H1 (cell line): ENCODE measurements around the gene ZFAND3. TPM values are rescaled to one million over a fixed set of nuclear protein-coding genes. Genes with fewer than 3 reads are reported as not detected.

ENCODE experiments used
- CTCF ChIA-PET: fragments of 300-600 bp; sonication (Branson Sonifier 250); formaldehyde crosslinking; loops from one replicate; lab custom pipeline; 2021; ENCODE audit not compliant: partially characterized antibody; lab: Charles Lee
- POLR2A ChIA-PET: fragments of 300-600 bp; sonication (Branson Sonifier 250); formaldehyde crosslinking; loops from one replicate; lab custom pipeline; 2021; ENCODE audit warnings: inconsistent platforms; ENCODE audit not compliant: partially characterized antibody; lab: Charles Lee
- DNase-seq, 2 experiments: peaks; one replicate each; pipeline versions ENCODE4 v3.0.0 to v3.0.0-alpha.2; 2010 to 2022; ENCODE audit warnings: low spot score in 2 of 2, low read depth in 1 of 2, mixed read lengths in 1 of 2
- FAIRE-seq: peaks from 2 replicates; lab custom pipeline; 2011; peaks lifted over from hg19 to GRCh38; lab: Jason Lieb, UNC
- H2AFZ ChIP-seq: 2 replicates; pipeline ENCODE4 v1.8.1; 2012; ENCODE audit warnings: low read length, inconsistent platforms
- H2AK5ac ChIP-seq: 2 replicates; pipeline ENCODE4 v1.6.1; 2013; ENCODE audit warnings: low read depth, low read length
- H2BK120ac ChIP-seq: replicated peaks from 2 replicates; pipeline ENCODE3; 2013; ENCODE audit warnings: low read depth, low read length, inconsistent platforms
- H2BK12ac ChIP-seq: 2 replicates; pipeline ENCODE4 v1.6.1; 2013; ENCODE audit warnings: low read depth, low read length
- H2BK15ac ChIP-seq: 2 replicates; pipeline ENCODE4 v1.6.1; 2013; ENCODE audit warnings: low read length
- H2BK20ac ChIP-seq: 2 replicates; pipeline ENCODE4 v1.6.1; 2013; ENCODE audit warnings: low read length
- H2BK5ac ChIP-seq: 2 replicates; pipeline ENCODE4 v1.6.1; 2013; ENCODE audit warnings: low read depth, low read length
- H3K14ac ChIP-seq: 2 replicates; pipeline ENCODE4 v1.6.1; 2013; ENCODE audit warnings: inconsistent platforms; ENCODE audit not compliant: insufficient read length
- H3K18ac ChIP-seq: 2 replicates; pipeline ENCODE4 v1.6.1; 2013; ENCODE audit warnings: low read length; ENCODE audit errors: extremely low read depth
- H3K23ac ChIP-seq: 2 replicates; pipeline ENCODE4 v1.6.1; 2013; ENCODE audit warnings: inconsistent platforms; ENCODE audit not compliant: insufficient read length
- H3K23me2 ChIP-seq: 2 replicates; pipeline ENCODE4 v1.6.1; 2013; ENCODE audit warnings: low read depth, low read length
- H3K27ac ChIP-seq: 2 replicates; pipeline ENCODE4 v1.6.1; 2011; ENCODE audit warnings: low read depth, low read length, inconsistent platforms
- H3K27me3 ChIP-seq, 4 experiments: replicated peaks in 1 of 4; 1 replicate in 1 of 4; 2 replicates in 3 of 4; pipeline versions ENCODE4 v1.6.1 to v1.8.1; 2011 to 2013; ENCODE audit warnings: low read length in 3 of 4, mild to moderate bottlenecking in 3 of 4, inconsistent platforms in 2 of 4, mixed read lengths in 2 of 4, moderate library complexity in 1 of 4; ENCODE audit not compliant: control insufficient read depth in 3 of 4, insufficient read depth in 3 of 4; ENCODE audit errors: extremely low read depth in 1 of 4
- H3K36me3 ChIP-seq, 4 experiments: 2 replicates each; pipeline versions ENCODE4 v1.6.1 to v1.8.1; 2011 to 2013; ENCODE audit warnings: mild to moderate bottlenecking in 4 of 4, low read length in 3 of 4, moderate library complexity in 2 of 4, control low read depth in 1 of 4, inconsistent platforms in 1 of 4; ENCODE audit not compliant: insufficient read depth in 4 of 4, control insufficient read depth in 2 of 4
- H3K4ac ChIP-seq: replicated peaks from 2 replicates; pipeline ENCODE3; 2013; ENCODE audit warnings: low read length, low read depth, mixed read lengths, inconsistent platforms; ENCODE audit not compliant: insufficient read length
- H3K4me1 ChIP-seq, 4 experiments: replicated peaks in 1 of 4; 1 replicate in 1 of 4; 2 replicates in 3 of 4; pipeline versions ENCODE4 v1.6.1 to v1.8.1; 2011 to 2013; ENCODE audit warnings: low read length in 3 of 4, inconsistent platforms in 2 of 4, mixed read lengths in 1 of 4; ENCODE audit not compliant: insufficient read depth in 4 of 4, control insufficient read depth in 3 of 4
- H3K4me2 ChIP-seq, 2 experiments: 2 replicates each; pipeline versions ENCODE4 v1.6.1 to v1.8.1; 2011 to 2013; ENCODE audit warnings: low read depth in 2 of 2, low read length in 2 of 2, control low read depth in 1 of 2, inconsistent platforms in 1 of 2, mild to moderate bottlenecking in 1 of 2; ENCODE audit not compliant: insufficient read depth in 1 of 2
- H3K4me3 ChIP-seq, 4 experiments: fragments of 200-600, 300-600 bp in 1 of 4; sonication (generic), shearing (Covaris generic), sonication (Bioruptor Twin) in 1 of 4; 2 replicates each; pipeline versions ENCODE4 v1.5.1 to v1.8.1; 2011 to 2016; ENCODE audit warnings: low read length in 4 of 4, low read depth in 3 of 4, control low read depth in 2 of 4, inconsistent platforms in 2 of 4, mild to moderate bottlenecking in 2 of 4, mixed read lengths in 1 of 4, moderate library complexity in 1 of 4; ENCODE audit not compliant: insufficient read depth in 2 of 4; ENCODE audit errors: extremely low read depth in 1 of 4
- H3K56ac ChIP-seq: replicated peaks from 2 replicates; pipeline ENCODE3; 2013; ENCODE audit warnings: low read depth, mild to moderate bottlenecking, mixed read lengths, low read length, inconsistent platforms; ENCODE audit not compliant: insufficient read length
- H3K79me1 ChIP-seq: 2 replicates; pipeline ENCODE4 v1.6.1; 2013; ENCODE audit warnings: low read depth, low read length, control low read depth
- H3K79me2 ChIP-seq, 2 experiments: 2 replicates each; pipeline versions ENCODE4 v1.6.1 to v1.8.1; 2012 to 2013; ENCODE audit warnings: low read length in 2 of 2, mild to moderate bottlenecking in 2 of 2, inconsistent platforms in 1 of 2; ENCODE audit not compliant: insufficient read depth in 2 of 2, control insufficient read depth in 1 of 2
- H3K9ac ChIP-seq, 4 experiments: replicated peaks in 1 of 4; 1 replicate in 1 of 4; 2 replicates in 3 of 4; pipeline versions ENCODE4 v1.6.1 to v1.8.1; 2011 to 2013; ENCODE audit warnings: low read depth in 3 of 4, low read length in 3 of 4, control low read depth in 2 of 4, mild to moderate bottlenecking in 2 of 4, moderate library complexity in 2 of 4, inconsistent platforms in 1 of 4; ENCODE audit errors: extremely low read depth in 1 of 4
- H3K9me3 ChIP-seq, 2 experiments: 2 replicates each; pipeline versions ENCODE4 v1.6.1 to v1.8.1; 2012 to 2013; ENCODE audit warnings: mild to moderate bottlenecking in 2 of 2, moderate library complexity in 2 of 2, control low read depth in 1 of 2, inconsistent platforms in 1 of 2, low read depth in 1 of 2, low read length in 1 of 2, mixed read lengths in 1 of 2; ENCODE audit not compliant: insufficient read depth in 2 of 2
- H4K20me1 ChIP-seq, 2 experiments: replicated peaks in 1 of 2; 2 replicates each; pipeline versions ENCODE3 to v1.8.1; 2011 to 2013; ENCODE audit warnings: inconsistent platforms in 2 of 2, low read length in 2 of 2, mild to moderate bottlenecking in 1 of 2; ENCODE audit not compliant: insufficient read depth in 2 of 2, control insufficient read depth in 1 of 2
- H4K5ac ChIP-seq: 2 replicates; pipeline ENCODE4 v1.6.1; 2013; ENCODE audit warnings: low read length, low read depth, mixed read lengths, inconsistent platforms; ENCODE audit not compliant: insufficient read length
- H4K8ac ChIP-seq: 2 replicates; pipeline ENCODE4 v1.8.0; 2013; ENCODE audit warnings: mild to moderate bottlenecking, moderate library complexity, low read length, inconsistent platforms; ENCODE audit not compliant: insufficient read depth; ENCODE audit errors: extremely low read depth
- H4K91ac ChIP-seq: replicated peaks from 2 replicates; pipeline ENCODE3; 2013; ENCODE audit warnings: low read length, mixed read lengths, inconsistent platforms; ENCODE audit not compliant: insufficient read length
- ASH2L ChIP-seq: fragments of 200-600, 300-600 bp; sonication (generic); IDR thresholded peaks from one replicate; pipeline ENCODE4 v1.7.1; 2017; ENCODE audit warnings: low read length
- BRCA1 ChIP-seq: IDR thresholded peaks from 2 replicates; pipeline ENCODE4 v1.6.1; 2012; ENCODE audit warnings: low read depth, low read length, improper control_type of control experiment
- WGBS, 2 experiments: shearing (Covaris generic) in 1 of 2; methylation state at CpG; one replicate each; pipeline versions ENCODE4 v1.1.6 to v1.1.7; 2013 to 2015; ENCODE audit warnings: low lambda C conversion rate in 2 of 2, mixed read lengths in 2 of 2, inconsistent platforms in 1 of 2, low coverage in 1 of 2, missing lambda C conversion rate in 1 of 2; ENCODE audit not compliant: insufficient replicate concordance in 2 of 2, insufficient coverage in 1 of 2, insufficient read length in 1 of 2; ENCODE audit errors: extremely low coverage in 1 of 2, missing lambda C conversion rate in 1 of 2; 5-methylcytosine and 5-hydroxymethylcytosine counted together
- polyA plus RNA-seq, 7 experiments: library from polyadenylated mRNA; depleted of rRNA in 3 of 7; stranded (reverse) in 5 of 7; unstranded in 2 of 7; fragments of >200 nt in 5 of 7; fragments of 200-250 nt in 2 of 7; gene quantifications; 1 replicate in 5 of 7; 2 replicates in 1 of 7; 4 replicates in 1 of 7; pipeline versions ENCODE4 v1.2.1 to v1.2.3, GENCODE V29; 2011 to 2013; ENCODE audit warnings: missing spikeins in 2 of 7, mixed read lengths in 2 of 7
- total RNA-seq: library from RNA; stranded (reverse); fragmentation: NEBNext Ultra II Directional; extraction: Animal tissue kit (Norgen Biotek cat#: 25700); gene quantifications from 2 replicates; pipeline ENCODE4 v1.2.1, GENCODE V29; 2021

The ZFAND3 gene
- total and polyA plus RNA-seq, 2 of the 8 experiments (the other 6 are each of a cell fraction or from before 2014, with no cell fraction given), result 13.0 to 51.3 TPM

DNA sequence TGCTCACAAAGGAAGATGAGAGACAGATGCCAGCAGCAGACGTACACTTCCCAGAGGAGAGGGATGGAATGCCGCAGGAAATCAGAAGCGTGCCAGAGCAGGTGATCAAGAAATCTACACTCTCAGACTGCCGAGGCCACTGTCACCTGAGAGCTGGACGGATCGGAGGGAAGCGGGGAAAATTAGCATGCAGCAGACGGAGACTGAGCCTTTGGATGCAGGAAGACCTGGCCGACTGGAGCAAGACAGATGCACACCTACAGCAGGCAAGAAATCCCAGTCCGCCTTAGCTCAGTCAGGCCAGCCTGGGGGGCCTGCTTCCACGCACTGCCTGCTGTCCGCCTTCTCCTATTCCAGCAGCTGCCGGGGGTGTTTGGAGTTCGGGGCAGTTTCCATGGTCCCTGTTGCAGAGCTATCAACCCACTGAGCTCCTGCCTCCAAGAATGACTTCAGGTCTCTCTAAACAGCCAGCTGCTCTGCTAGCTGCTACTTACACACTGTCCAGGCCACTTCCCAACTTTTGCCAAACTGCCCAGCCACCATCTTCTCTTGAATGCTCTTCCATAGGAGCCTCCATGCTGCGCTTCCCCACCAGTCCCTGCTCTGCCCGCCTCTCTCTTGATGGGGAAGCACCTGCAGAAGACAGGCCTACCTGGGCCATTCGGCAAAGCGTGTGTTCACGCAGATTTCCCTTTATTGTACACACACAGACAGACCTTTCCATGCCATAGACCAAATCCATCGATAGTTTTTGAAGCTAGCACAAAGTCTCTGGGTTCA lies 368.5 kb downstream of the ZFAND3 start:
- FAIRE-seq, result no peak
- DNase-seq, result peak in 1 of 2 experiments; percentile 47
- H3K18ac ChIP-seq, result no peak overlapping the region
- H3K9ac ChIP-seq, result no peak overlapping the region
- no peak overlapping the region for H3K4me3 ChIP-seq
- ChIA-PET CTCF (interaction anchor here (0.6 to 3.1 kb wide), 13 partner anchors 19 to 584 kb away, joined by 3 to 12 read pairs (median 4); no protein-coding TSS in a partner anchor), POLR2A (interaction anchor here (0.8 to 1.4 kb wide), 3 partner anchors 9 to 32 kb away, joined by 3 to 4 read pairs (median 4); no protein-coding TSS in a partner anchor)
- H2BK20ac ChIP-seq, result no peak overlapping the region
- no peak overlapping the region; the same call in 1 of the 2 replicates for H4K8ac ChIP-seq
- H3K4ac ChIP-seq, result no peak overlapping the region
- no peak overlapping the region for H3K4me2 ChIP-seq
- WGBS, 2 experiments, result 91% methylated on average over 20 of the region's 20 CpGs; no CpG with 5 or more reads in 1 of the 2 experiments
- H2AFZ ChIP-seq, result 0 out of 2 replicates have a peak overlapping the region, but pooled peaks have one; percentile 75
- H4K20me1 ChIP-seq, result no peaks in the 10 kb centered on the region
- no peaks in the 10 kb centered on the region for H3K23me2 ChIP-seq
- no peak overlapping the region for H3K23ac ChIP-seq
- H3K79me2 ChIP-seq, result no peaks in the 10 kb centered on the region
- no peaks in the 10 kb centered on the region for H3K27me3 ChIP-seq
- H3K56ac ChIP-seq, result no peak overlapping the region
- no peak overlapping the region for H4K5ac ChIP-seq
- H3K14ac ChIP-seq, result no peak overlapping the region
- no peak overlapping the region for H2AK5ac ChIP-seq
- no peaks in the 10 kb centered on the region for H3K79me1 ChIP-seq
- no peaks in the 10 kb centered on the region for H3K36me3 ChIP-seq
- 0 out of 2 replicates have a peak overlapping the region, but pooled peaks have one; percentile 31 for H2BK15ac ChIP-seq
- no peak for TF ChIP-seq BRCA1
- no peak for TF ChIP-seq ASH2L
- no peaks in the 10 kb centered on the region for H3K9me3 ChIP-seq
- peaks cover 6 to 24% (median 16%) of the 10 kb centered on the region in 4 experiments for H3K4me1 ChIP-seq
- peak overlapping the region; percentile 80; the same call in 1 of the 2 replicates for H2BK12ac ChIP-seq
- H3K27ac ChIP-seq, result no peak overlapping the region
- H4K91ac ChIP-seq, result no peak overlapping the region
- no peak overlapping the region for H2BK5ac ChIP-seq
- H2BK120ac ChIP-seq, result no peak overlapping the region
